H9 (cell line): ENCODE data around the gene TMEM39B. TPM values are rescaled to one million over a fixed set of nuclear protein-coding genes. Genes with fewer than 3 reads are reported as not detected.

Experiments
- DNase-seq: peaks from one replicate; pipeline ENCODE4 v3.0.0-alpha.2; 2017
- H2AFZ ChIP-seq: one replicate; pipeline ENCODE4 v1.6.1; 2013; ENCODE audit warnings: mild to moderate bottlenecking, low read length, control low read depth, moderate library complexity
- H2AK5ac ChIP-seq: 2 replicates; pipeline ENCODE4 v1.6.1; 2013; ENCODE audit warnings: low read length, control low read depth, mixed read lengths; ENCODE audit not compliant: insufficient read length
- H2BK120ac ChIP-seq: one replicate; pipeline ENCODE4 v1.6.1; 2013; ENCODE audit warnings: low read depth, mild to moderate bottlenecking, low read length, control low read depth, inconsistent platforms; ENCODE audit not compliant: poor library complexity, severe bottlenecking
- H2BK12ac ChIP-seq: 2 replicates; pipeline ENCODE4 v1.6.1; 2013; ENCODE audit warnings: low read length, control low read depth, mixed read lengths, low read depth; ENCODE audit not compliant: insufficient read length
- H2BK15ac ChIP-seq: 2 replicates; pipeline ENCODE4 v1.6.1; 2013; ENCODE audit warnings: low read depth, low read length, control low read depth
- H2BK20ac ChIP-seq: one replicate; pipeline ENCODE4 v1.6.1; 2013; ENCODE audit warnings: low read depth, mild to moderate bottlenecking, low read length, control low read depth, inconsistent platforms; ENCODE audit not compliant: poor library complexity, severe bottlenecking
- H2BK5ac ChIP-seq: 2 replicates; pipeline ENCODE4 v1.6.1; 2013; ENCODE audit warnings: low read length, control low read depth, mixed read lengths; ENCODE audit not compliant: insufficient read length
- H3K14ac ChIP-seq: 2 replicates; pipeline ENCODE4 v1.6.1; 2013; ENCODE audit warnings: low read length, control low read depth; ENCODE audit not compliant: insufficient read depth
- H3K18ac ChIP-seq: 2 replicates; pipeline ENCODE4 v1.6.1; 2013; ENCODE audit warnings: low read depth, mild to moderate bottlenecking, mixed read lengths, low read length, control low read depth; ENCODE audit not compliant: insufficient read length
- H3K23ac ChIP-seq: 2 replicates; pipeline ENCODE4 v1.6.1; 2013; ENCODE audit warnings: low read length, control low read depth, mixed read lengths, low read depth; ENCODE audit not compliant: insufficient read length
- H3K23me2 ChIP-seq: 2 replicates; pipeline ENCODE4 v1.6.1; 2013; ENCODE audit warnings: low read depth, mild to moderate bottlenecking, mixed read lengths, low read length, control low read depth; ENCODE audit not compliant: insufficient read length, poor library complexity, severe bottlenecking
- H3K27ac ChIP-seq: 2 replicates; pipeline ENCODE4 v1.5.1; 2013; ENCODE audit warnings: low read length, control low read depth, mixed read lengths, low read depth; ENCODE audit not compliant: insufficient read length
- H3K27me3 ChIP-seq: 2 replicates; pipeline ENCODE4 v1.6.1; 2013; ENCODE audit warnings: low read length, control low read depth, inconsistent platforms; ENCODE audit not compliant: insufficient read depth
- H3K4ac ChIP-seq: 2 replicates; pipeline ENCODE4 v1.6.1; 2013; ENCODE audit warnings: low read depth, mild to moderate bottlenecking, control low read depth, inconsistent platforms, low read length, moderate library complexity
- H3K4me1 ChIP-seq: 2 replicates; pipeline ENCODE4 v1.6.1; 2013; ENCODE audit warnings: low read length, control low read depth, inconsistent platforms; ENCODE audit not compliant: insufficient read depth
- H3K4me2 ChIP-seq: 2 replicates; pipeline ENCODE4 v1.6.1; 2013; ENCODE audit warnings: low read length, control low read depth, mixed read lengths; ENCODE audit not compliant: insufficient read length, insufficient read depth
- H3K56ac ChIP-seq: 2 replicates; pipeline ENCODE4 v1.6.1; 2013; ENCODE audit warnings: low read depth, mild to moderate bottlenecking, mixed read lengths, low read length, control low read depth; ENCODE audit not compliant: insufficient read length
- H3K79me1 ChIP-seq: 2 replicates; pipeline ENCODE4 v1.6.1; 2013; ENCODE audit warnings: low read depth, mild to moderate bottlenecking, moderate library complexity, low read length, control low read depth, inconsistent platforms; ENCODE audit not compliant: insufficient read depth, poor library complexity, severe bottlenecking
- H3K79me2 ChIP-seq: 2 replicates; pipeline ENCODE4 v1.6.1; 2013; ENCODE audit warnings: low read length, control low read depth, inconsistent platforms; ENCODE audit not compliant: insufficient read depth
- H3K9ac ChIP-seq: 2 replicates; pipeline ENCODE4 v1.6.1; 2013; ENCODE audit warnings: low read length, control low read depth, mixed read lengths; ENCODE audit not compliant: insufficient read length; ENCODE audit errors: extremely low read depth
- H3K9me3 ChIP-seq: one replicate; pipeline ENCODE4 v1.6.1; 2013; ENCODE audit warnings: low read depth, low read length, inconsistent platforms; ENCODE audit not compliant: control insufficient read depth
- H3T11ph ChIP-seq: one replicate; pipeline ENCODE4 v1.6.1; 2013; ENCODE audit warnings: mild to moderate bottlenecking, low read length, control low read depth, inconsistent platforms
- H4K20me1 ChIP-seq: one replicate; pipeline ENCODE4 v1.6.1; 2013; ENCODE audit not compliant: control insufficient read depth, insufficient read length, insufficient read depth
- H4K5ac ChIP-seq: 2 replicates; pipeline ENCODE4 v1.6.1; 2013; ENCODE audit warnings: low read depth, mild to moderate bottlenecking, mixed read lengths, low read length, control low read depth; ENCODE audit not compliant: insufficient read length
- H4K8ac ChIP-seq: replicated peaks from 2 replicates; pipeline ENCODE4 v1.6.1; 2013; ENCODE audit warnings: low read length, control low read depth, mixed read lengths, low read depth; ENCODE audit not compliant: insufficient read length
- H4K91ac ChIP-seq: 2 replicates; pipeline ENCODE4 v1.6.1; 2013; ENCODE audit warnings: low read depth, mild to moderate bottlenecking, moderate library complexity, mixed read lengths, low read length, control low read depth; ENCODE audit not compliant: insufficient read length
- H3K27ac Mint-ChIP-seq, 3 experiments: 2 replicates in 2 of 3; 3 replicates in 1 of 3; pipeline ENCODE4 v1.8.0; 2020 to 2021; ENCODE audit warnings: mixed read lengths in 3 of 3, mild to moderate bottlenecking in 1 of 3, moderate library complexity in 1 of 3
- H3K27me3 Mint-ChIP-seq: 2 replicates; pipeline ENCODE4 v1.8.0; 2021; ENCODE audit warnings: low read depth, mild to moderate bottlenecking, moderate library complexity, mixed read lengths
- H3K36me3 Mint-ChIP-seq, 3 experiments: 2 replicates in 2 of 3; 3 replicates in 1 of 3; pipeline ENCODE4 v1.8.0; 2020 to 2021; ENCODE audit warnings: low read depth in 3 of 3, mixed read lengths in 3 of 3; ENCODE audit not compliant: insufficient read depth in 1 of 3
- H3K4me1 Mint-ChIP-seq, 2 experiments: 2 replicates each; pipeline ENCODE4 v1.8.0; 2020; ENCODE audit warnings: mixed read lengths in 2 of 2
- H3K4me3 Mint-ChIP-seq, 2 experiments: 2 replicates in 1 of 2; 3 replicates in 1 of 2; pipeline ENCODE4 v1.8.0; 2020 to 2021; ENCODE audit warnings: mild to moderate bottlenecking in 2 of 2, mixed read lengths in 2 of 2, moderate library complexity in 1 of 2
- H3K9me3 Mint-ChIP-seq, 2 experiments: 2 replicates in 1 of 2; 3 replicates in 1 of 2; pipeline ENCODE4 v1.8.0; 2020; ENCODE audit warnings: mild to moderate bottlenecking in 2 of 2, mixed read lengths in 2 of 2, moderate library complexity in 1 of 2
- WGBS: extraction: QIAGEN DNeasy Blood & Tissue Kit; methylation state at CpG from one replicate; pipeline ENCODE4 v1.1.7; 2013; ENCODE audit warnings: missing lambda C conversion rate, low lambda C conversion rate, mixed read lengths; ENCODE audit not compliant: insufficient read length; ENCODE audit errors: extremely low coverage; 5-methylcytosine and 5-hydroxymethylcytosine counted together
- total RNA-seq: library from RNA; stranded (reverse); gene quantifications from 2 replicates; pipeline ENCODE4 v1.2.1, GENCODE V29; 2021
- TF ChIP-seq, protein P1 (sequence below): fragments of 200-600 bp; sonication (generic); conservative IDR thresholded peaks from 3 replicates; pipeline ENCODE4 v1.8.0; 2021; ENCODE audit warnings: antibody characterized with exemption, mild to moderate bottlenecking

Gene TMEM39B
- total RNA-seq, 1 experiment from 2014 or later: 27.4 TPM

DNA sequence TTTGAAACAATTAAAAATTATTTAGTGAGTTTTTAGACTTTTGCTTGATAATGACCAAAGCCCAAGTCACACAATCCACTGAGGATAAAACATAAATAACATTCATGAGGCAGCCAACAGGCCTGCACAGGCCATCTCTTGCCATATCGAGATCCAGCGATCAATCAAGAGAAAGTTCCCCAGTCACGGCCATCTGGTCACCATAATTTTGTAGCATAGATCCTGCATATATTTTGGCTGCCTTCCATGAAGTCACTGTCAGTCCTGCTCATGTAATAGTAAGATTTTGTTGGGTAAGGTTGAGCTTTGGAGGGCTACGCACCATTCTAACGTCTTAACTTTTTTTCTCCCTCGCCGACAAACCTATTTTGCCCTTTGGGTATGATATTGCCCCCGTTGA lies 52.6 kb downstream of the TMEM39B start:
- Histone ChIP-seq H3K27ac (no peak overlapping the region), H3K23me2 (no peaks in the 10 kb centered on the region), H3K27me3 (no peaks in the 10 kb centered on the region), H3K4me2 (no peak overlapping the region), H3K23ac (no peak overlapping the region), H2BK15ac (0 out of 2 replicates have a peak overlapping the region, but pooled peaks have one; percentile 94), H4K8ac (no peak overlapping the region), H4K91ac (no peak overlapping the region), H3K18ac (no peak overlapping the region), H2BK5ac (no peak overlapping the region), H3K9ac (no peak overlapping the region), H2AFZ (no peak overlapping the region), H2BK12ac (no peak overlapping the region), H3K79me2 (peaks cover 14% of the 10 kb centered on the region; the same call in 1 of the 2 replicates), H2BK120ac (no peak overlapping the region), H3K14ac (no peak overlapping the region), H2AK5ac (no peak overlapping the region), H3T11ph (no peak overlapping the region), H3K9me3 (no peaks in the 10 kb centered on the region), H4K5ac (peak overlapping the region; percentile 72), H3K79me1 (peaks cover 9% of the 10 kb centered on the region), H3K4me1 (no peaks in the 10 kb centered on the region), H2BK20ac (no peak overlapping the region), H3K56ac (no peak overlapping the region), H3K4ac (no peak overlapping the region), H4K20me1 (no peaks in the 10 kb centered on the region)
- Mint-ChIP-seq H3K4me1 (peaks cover 20 to 27% of the 10 kb centered on the region in 2 experiments), H3K27me3 (no peaks in the 10 kb centered on the region), H3K36me3 (peaks cover 0 to 6% (median 0%) of the 10 kb centered on the region in 3 experiments; a peak in 1 of 7 replicates), H3K9me3 (no peaks in the 10 kb centered on the region), H3K27ac (peak overlapping the region in 2 of 3 experiments; percentile 12 to 34; a peak in 1 of 7 replicates), H3K4me3 (no peak overlapping the region)
- WGBS: no CpG with 5 or more reads among the region's 8 CpGs
- TF ChIP-seq, protein P1, sequence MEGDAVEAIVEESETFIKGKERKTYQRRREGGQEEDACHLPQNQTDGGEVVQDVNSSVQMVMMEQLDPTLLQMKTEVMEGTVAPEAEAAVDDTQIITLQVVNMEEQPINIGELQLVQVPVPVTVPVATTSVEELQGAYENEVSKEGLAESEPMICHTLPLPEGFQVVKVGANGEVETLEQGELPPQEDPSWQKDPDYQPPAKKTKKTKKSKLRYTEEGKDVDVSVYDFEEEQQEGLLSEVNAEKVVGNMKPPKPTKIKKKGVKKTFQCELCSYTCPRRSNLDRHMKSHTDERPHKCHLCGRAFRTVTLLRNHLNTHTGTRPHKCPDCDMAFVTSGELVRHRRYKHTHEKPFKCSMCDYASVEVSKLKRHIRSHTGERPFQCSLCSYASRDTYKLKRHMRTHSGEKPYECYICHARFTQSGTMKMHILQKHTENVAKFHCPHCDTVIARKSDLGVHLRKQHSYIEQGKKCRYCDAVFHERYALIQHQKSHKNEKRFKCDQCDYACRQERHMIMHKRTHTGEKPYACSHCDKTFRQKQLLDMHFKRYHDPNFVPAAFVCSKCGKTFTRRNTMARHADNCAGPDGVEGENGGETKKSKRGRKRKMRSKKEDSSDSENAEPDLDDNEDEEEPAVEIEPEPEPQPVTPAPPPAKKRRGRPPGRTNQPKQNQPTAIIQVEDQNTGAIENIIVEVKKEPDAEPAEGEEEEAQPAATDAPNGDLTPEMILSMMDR: no peak
- no peak for DNase-seq
